ENCODE data around the gene NDOR1. TPM values are rescaled to one million over a fixed set of nuclear protein-coding genes. Genes with fewer than 3 reads are reported as not detected.

The NDOR1 gene
- total and polyA plus RNA-seq, 2 of the 8 experiments (the other 6 are each of a cell fraction or from before 2014, with no cell fraction given): 25.7 to 32.3 TPM

DNA sequence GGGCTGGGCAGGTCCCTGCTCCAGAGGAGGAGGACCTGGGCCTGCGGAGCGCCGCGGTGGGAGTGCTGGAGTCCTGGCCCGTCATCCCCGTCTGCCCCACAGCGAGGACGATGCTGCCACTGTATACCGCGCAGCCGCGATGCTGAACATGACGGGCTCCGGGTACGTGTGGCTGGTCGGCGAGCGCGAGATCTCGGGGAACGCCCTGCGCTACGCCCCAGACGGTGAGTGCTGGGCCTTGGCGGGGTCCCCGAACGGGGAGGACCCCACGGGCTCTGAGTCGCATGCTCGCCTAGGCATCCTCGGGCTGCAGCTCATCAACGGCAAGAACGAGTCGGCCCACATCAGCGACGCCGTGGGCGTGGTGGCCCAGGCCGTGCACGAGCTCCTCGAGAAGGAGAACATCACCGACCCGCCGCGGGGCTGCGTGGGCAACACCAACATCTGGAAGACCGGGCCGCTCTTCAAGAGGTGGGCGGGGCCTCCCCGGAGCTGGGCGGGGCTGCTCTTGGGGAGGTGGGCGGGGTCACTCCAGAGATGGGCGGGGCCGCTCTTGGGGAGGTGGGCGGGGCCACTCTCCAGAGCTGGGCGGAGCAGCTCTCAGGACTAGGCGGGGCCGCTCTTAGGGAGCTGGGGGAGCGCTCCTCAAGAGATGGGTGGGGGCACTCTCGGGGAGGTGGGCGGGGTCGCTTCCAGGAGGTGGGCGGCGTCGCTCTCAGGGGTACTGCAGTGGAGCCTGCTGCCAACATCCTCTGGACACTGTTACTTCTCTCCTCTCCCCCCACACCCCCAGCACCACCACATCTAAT lies 48.7 kb upstream of the NDOR1 start (continued):
- no peak for TF ChIP-seq CEBPB (IDR thresholded peaks at IDR 0.05; ENCODE audit: low read depth, low read length)
- TF ChIP-seq SP4 (IDR thresholded peaks at IDR 0.05; ENCODE audit: low read length): no peak
- TF ChIP-seq MAX (IDR thresholded peaks at IDR 0.05): 0 out of 2 replicates have a peak, but pooled peaks have one; percentile 11
- no peak for TF ChIP-seq ATF3 (IDR thresholded peaks at IDR 0.05; ENCODE audit: insufficient read depth, low read depth, low read length)
- TF ChIP-seq RBBP5 (IDR thresholded peaks at IDR 0.05; ENCODE audit: borderline replicate concordance, low read depth, low read length): peak; percentile 37; the same call in 1 of the 2 replicates
- no peak for TF ChIP-seq RAD21 (IDR thresholded peaks at IDR 0.05 in 1 of 2, conservative IDR thresholded peaks at IDR 0.05 in 1 of 2; ENCODE audit: low read depth in 2 of 2, low read length in 2 of 2)
- TF ChIP-seq CHD1 (IDR thresholded peaks at IDR 0.05; ENCODE audit: low read depth, low read length): no peak
- TF ChIP-seq SP1 (IDR thresholded peaks at IDR 0.05; ENCODE audit: low read depth, low read length): no peak

Data from H1 (cell line).